GM18499 (cell line): ENCODE measurements around the gene APOB.
"Not testable (repeated sequence)": the region's sequence is repeated elsewhere in the genome, so short reads cannot be mapped to it uniquely, and the experiment has no call there.

Experiments used
- ATAC-seq: cut with Tn5 transposase; IDR thresholded peaks from one replicate; pipeline ENCODE4 v1.9.1; 2021; ENCODE audit warnings: moderate number of reproducible peaks; ENCODE audit not compliant: insufficient read depth, unreplicated experiment

The APOB gene

GRCh38 chr2:21035282-21035973 is 8.4 kb downstream of the APOB start:
- ATAC-seq, result no peak

- no peak for ATAC-seq
Observed at GRCh38 chr2:21034972-21035279, 8.9 kb downstream of the APOB start.

- ATAC-seq, result no peak
Observed at GRCh38 chr2:21034156-21034971, 9.5 kb downstream of the APOB start.

GRCh38 chr2:21033237-21034155 is 10.4 kb downstream of the APOB start:
- ATAC-seq, result no peak

GRCh38 chr2:21032338-21033236 is 11.3 kb downstream of the APOB start:
- ATAC-seq, result no peak

GRCh38 chr2:21030983-21031968 is 12.6 kb downstream of the APOB start:
- no peak for ATAC-seq

- ATAC-seq, result no peak
Observed at GRCh38 chr2:21029519-21029918, 14.4 kb downstream of the APOB start.

- ATAC-seq, result not testable (repeated sequence)
Observed at GRCh38 chr2:21028951-21029350, 14.9 kb downstream of the APOB start.

GRCh38 chr2:21028021-21028947 is 15.6 kb downstream of the APOB start:
- no peak for ATAC-seq

GRCh38 chr2:21026479-21027282 is 17.2 kb downstream of the APOB start:
- no peak for ATAC-seq

GRCh38 chr2:21025690-21026478 is 18.0 kb downstream of the APOB start:
- ATAC-seq, result no peak

- ATAC-seq, result no peak
Observed at GRCh38 chr2:21024722-21025389, 19.0 kb downstream of the APOB start.

GRCh38 chr2:21024198-21024597 is 19.7 kb downstream of the APOB start:
- no peak for ATAC-seq

GRCh38 chr2:21023419-21024181 is 20.3 kb downstream of the APOB start:
- ATAC-seq, result no peak
